Retina (tissue), 1 donor: ENCODE results near the gene VWA5B2.
A peak's percentile ranks its signal among the peaks of the same experiment; 100 is the strongest.

ENCODE experiments used
- DNase-seq: peaks from one replicate; pipeline ENCODE4 v3.0.0-alpha.2; 2016

Gene VWA5B2

DNA sequence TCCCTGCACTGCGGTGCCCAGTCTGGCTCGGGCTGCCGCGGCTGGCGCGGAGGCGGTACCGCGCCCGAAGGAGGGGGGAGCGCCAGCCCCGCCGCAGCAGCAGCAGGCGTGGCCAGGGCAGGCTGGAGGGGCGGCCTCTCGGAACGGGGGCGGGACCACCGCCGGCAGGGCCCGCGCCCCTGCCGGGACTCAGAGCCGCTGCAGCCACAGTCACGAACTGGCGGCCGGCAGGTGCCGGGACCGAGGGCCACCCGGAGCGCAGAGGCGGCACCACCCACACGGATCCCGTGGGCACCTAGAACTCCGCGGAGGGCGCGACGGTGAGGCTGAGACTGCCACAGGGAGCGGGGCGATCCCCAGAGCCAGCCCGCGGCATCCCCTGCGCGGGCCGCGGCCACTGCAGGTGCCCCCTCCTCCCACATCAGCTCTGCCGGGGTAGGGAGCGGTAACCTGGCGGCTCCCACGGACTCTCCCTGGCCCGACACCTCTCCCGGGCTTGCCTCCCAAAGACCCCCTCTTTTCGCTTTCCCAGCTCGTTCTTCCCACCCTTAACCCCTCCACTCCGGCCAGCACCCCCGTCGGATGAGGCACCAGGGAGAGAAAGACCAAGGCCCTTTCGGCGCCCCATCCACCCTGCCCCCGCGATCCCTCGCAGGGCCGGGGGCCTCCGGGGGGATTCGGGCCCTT, at the start of gene VWA5B2:
Gene VWA5B2, plus strand, starts transcription at position 192 of the 687 bp plus-strand sequence. CDS start 944 bp downstream, outside the sequence.
- DNase-seq, result peak; percentile 86

GRCh38 chr3:184180165-184180564, 49.2 kb upstream of the VWA5B2 start:
- no peak for DNase-seq

DNA sequence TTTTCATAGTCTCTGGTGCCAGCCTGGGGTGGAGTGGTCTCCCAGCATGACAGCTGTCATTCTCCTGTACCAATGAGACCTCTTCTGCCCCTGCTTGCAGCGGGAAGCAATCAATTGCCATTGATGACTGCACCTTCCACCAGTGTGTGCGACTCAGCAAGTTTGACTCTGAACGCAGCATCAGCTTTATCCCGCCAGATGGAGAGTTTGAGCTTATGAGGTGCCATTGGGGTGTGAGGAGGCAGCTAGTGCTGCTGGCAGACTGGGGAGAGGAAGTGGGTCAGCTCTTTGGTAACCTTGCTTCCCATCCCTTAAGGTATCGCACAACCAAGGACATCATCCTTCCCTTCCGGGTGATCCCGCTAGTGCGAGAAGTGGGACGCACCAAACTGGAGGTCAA, 47.8 kb upstream of the VWA5B2 start:
- DNase-seq, result no peak

- no peak for DNase-seq
Measured at GRCh38 chr3:184183679-184184078, 45.7 kb upstream of the VWA5B2 start.

- DNase-seq, result no peak
Measured at GRCh38 chr3:184184546-184185230, 44.7 kb upstream of the VWA5B2 start.

GRCh38 chr3:184185461-184186183, 43.8 kb upstream of the VWA5B2 start:
- peak; percentile 98 for DNase-seq

DNA sequence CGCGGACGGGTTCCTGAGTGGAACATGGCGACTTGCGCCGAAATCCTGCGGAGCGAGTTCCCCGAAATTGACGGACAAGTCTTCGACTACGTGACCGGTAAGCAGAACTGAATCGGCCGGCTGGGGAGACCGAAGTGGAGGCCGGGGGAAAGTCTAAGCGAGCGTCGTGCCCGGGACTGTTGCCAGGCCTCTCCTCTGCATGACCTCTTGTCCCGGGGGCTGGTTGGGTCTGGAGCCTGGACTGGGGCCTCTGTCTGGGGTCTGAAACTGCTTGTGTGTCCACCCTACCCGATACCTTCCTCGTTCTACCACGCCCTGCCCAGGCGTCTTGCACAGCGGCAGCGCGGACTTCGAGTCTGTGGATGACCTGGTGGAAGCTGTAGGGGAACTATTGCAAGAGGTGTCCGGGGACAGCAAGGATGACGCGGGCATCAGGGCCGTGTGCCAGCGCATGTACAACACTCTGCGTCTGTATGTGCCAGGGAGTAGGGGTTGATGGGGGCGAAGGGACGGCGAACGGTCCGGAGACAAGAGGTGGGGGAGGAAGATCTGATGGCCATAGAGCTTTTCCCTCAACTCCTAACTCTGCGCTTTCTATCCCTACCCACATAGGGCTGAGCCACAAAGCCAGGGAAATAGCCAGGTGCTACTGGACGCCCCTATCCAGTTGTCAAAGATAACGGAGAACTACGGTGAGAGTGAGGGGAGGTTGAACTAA, 43.0 kb upstream of the VWA5B2 start, which contains the start of gene ABCF3:
Gene ABCF3, plus strand, starts transcription at position 16 of the 718 bp plus-strand sequence. Its CDS starts 9 bp downstream, at position 25.
- no peak for DNase-seq

DNA sequence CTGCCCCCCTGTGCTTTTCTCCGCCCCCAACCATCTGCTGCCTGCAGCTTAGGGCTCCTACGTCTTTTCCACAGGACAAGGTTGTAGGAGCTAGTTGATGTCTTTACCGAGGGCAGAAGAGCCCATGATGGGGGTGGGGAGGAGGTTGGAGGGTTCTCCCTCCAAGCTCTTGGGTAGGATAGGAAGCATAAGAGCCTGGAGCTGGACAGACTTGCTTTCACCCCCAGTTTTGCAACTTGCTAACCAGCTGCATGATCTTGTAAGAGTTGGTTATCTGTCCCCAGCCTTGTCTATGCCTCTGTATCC, 42.5 kb upstream of the VWA5B2 start:
- DNase-seq, result no peak

DNA sequence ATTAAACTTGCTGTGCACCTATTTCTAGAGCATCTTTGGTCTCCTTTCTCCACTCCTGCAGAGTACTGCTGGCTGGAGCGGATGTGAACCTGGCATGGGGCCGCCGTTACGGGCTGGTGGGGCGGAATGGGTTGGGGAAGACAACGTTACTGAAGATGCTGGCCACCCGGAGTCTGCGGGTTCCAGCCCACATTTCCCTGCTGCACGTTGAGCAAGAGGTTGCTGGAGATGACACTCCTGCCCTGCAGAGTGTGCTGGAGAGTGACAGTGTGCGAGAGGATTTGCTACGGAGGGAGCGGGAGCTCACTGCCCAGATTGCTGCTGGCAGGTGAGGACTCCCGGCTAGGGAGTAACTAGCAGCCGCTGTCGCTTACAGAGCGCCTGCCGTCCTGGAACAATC, 41.3 kb upstream of the VWA5B2 start:
- no peak for DNase-seq

GRCh38 chr3:184189421-184189820, 40.0 kb upstream of the VWA5B2 start:
- DNase-seq, result no peak

- no peak for DNase-seq
Measured at GRCh38 chr3:184192889-184193288, 36.5 kb upstream of the VWA5B2 start.

- DNase-seq, result no peak
Measured at GRCh38 chr3:184193991-184194539, 35.3 kb upstream of the VWA5B2 start.

- no peak for DNase-seq
Measured at GRCh38 chr3:184196536-184196935, 32.8 kb upstream of the VWA5B2 start.

DNA sequence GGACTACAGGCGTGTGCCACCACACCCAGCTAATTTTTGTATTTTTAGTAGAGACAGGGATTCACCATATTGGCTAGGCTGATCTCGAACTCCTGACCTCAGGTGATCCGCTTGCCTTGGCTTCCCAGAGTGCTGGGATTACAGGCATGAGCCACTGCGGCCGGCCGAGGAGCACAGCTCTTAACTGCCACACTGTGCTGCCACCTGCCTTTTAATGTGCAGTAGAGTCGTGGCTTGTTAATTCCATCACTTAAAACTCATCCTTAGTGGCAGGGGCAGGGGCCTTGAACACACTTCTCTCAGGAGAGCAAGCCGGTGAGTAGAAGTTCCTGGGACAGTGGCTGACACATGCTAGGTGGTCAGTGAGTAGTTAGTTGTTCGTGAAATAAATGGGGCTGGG, 30.9 kb upstream of the VWA5B2 start:
- no peak for DNase-seq

GRCh38 chr3:184200825-184201224, 28.6 kb upstream of the VWA5B2 start:
- no peak for DNase-seq

DNA sequence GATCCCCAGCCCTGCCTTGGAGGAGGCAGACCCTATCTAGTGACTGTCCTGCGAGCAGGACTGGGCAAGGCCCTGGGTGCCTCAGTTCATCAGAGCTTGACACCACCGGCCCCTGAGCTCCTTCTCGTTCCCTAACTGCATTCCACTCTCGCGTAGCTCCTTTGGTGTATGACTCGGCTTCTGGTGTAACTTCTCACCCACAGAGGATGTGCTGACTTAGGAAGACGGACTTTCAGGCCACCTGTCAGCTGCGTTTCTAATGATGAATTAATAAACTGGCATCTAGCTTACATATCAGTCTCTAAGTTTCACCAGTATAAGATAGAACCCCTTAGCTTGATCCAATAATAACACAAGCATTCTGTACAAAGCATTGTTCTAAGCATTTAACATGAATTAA, 25.9 kb upstream of the VWA5B2 start:
- DNase-seq, result no peak

GRCh38 chr3:184209146-184209923, 20.1 kb upstream of the VWA5B2 start:
- DNase-seq, result no peak

DNA sequence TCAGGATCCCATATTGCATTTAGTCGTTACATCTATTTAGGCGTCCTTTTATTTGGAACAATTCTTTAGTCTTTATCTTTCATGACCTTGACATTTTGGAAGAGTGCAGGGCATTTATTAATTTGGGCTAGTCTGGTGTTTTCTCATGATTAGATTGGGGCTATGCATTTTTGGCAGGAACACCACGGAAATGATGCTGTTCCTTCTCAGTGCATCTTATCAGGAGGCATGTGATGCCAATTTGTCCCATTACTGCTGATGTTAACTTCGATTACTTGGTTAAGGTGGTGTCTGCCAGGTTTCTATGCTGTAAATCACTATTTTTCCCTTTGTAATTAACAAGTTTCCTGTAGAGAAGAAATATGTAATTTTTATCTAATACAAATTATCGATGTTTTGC, 18.1 kb upstream of the VWA5B2 start:
- DNase-seq, result no peak

- DNase-seq, result no peak
Measured at GRCh38 chr3:184211718-184212117, 17.7 kb upstream of the VWA5B2 start.

DNA sequence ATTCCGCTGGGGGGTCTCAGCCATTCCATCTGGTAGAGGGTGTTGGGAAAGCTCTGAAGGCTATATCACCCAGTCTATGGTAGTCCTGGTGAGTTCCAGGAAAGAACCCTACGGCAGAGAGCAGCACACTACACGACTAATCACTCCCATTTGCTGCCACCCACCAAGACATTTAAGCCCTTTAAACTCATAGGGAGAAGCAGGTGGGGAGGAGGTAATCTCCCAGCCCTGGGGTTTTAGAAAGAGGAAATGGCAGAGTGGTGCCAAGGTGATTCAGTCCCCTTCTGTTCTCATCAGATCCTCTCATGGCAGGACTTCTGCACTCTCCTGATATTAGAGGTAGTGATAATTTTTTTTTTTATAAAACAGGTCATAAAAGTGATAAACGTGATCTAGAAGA, 10.6 kb upstream of the VWA5B2 start:
- DNase-seq, result no peak

DNA sequence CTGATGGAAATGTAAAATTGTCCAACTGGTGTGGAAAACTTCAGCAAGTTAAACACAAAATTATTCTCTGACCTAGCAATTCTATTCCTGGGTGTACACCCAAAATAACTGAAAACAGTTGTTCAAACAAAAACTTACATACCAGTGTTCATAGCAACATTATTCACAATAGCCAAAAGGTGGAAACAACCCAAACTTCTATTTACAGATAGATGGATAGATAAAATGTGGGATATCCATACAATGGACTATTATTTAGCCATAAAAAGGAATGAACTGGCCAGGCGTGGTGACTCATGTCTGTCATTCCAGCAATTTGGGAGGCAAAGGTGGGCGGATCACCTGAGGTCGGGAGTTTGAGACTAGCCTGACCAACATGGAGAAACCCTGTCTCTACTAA, 6.9 kb upstream of the VWA5B2 start:
- no peak for DNase-seq

DNA sequence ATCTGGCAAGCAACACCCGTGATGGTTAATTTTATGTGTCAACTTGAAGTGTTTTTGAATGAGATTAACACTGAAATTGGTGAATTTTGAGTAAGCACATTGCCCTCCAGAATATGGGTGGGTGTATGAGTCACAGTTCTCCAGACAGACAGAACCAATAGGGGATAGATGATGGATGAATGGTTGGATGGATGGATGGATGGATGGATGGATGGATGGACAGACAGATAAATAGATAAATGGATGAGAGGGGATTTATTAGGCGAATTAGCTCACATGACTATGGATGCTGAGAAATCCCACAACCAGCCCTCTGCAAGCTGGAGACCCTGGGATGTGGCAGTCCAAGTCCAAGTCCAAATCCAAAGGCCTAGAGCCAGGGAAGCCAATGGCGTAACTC, 5.4 kb upstream of the VWA5B2 start:
- DNase-seq, result no peak
